H1 (cell line): ENCODE results near the gene BTG2. TPM values are rescaled to one million over a fixed set of nuclear protein-coding genes. Genes with fewer than 3 reads are reported as not detected.

Source experiments
- BCL11A ChIP-seq, 2 experiments: IDR thresholded peaks; one replicate each; pipeline ENCODE4 v1.6.1; 2011; ENCODE audit warnings: low read depth in 2 of 2, low read length in 2 of 2, mild to moderate bottlenecking in 2 of 2
- EP300 ChIP-seq, 2 experiments: IDR thresholded peaks; 1 replicate in 1 of 2; 2 replicates in 1 of 2; pipeline ENCODE4 v1.6.1; 2011 to 2012; ENCODE audit warnings: low read depth in 2 of 2, low read length in 2 of 2, mild to moderate bottlenecking in 2 of 2, borderline replicate concordance in 1 of 2, inconsistent platforms in 1 of 2, moderate library complexity in 1 of 2
- GTF2F1 ChIP-seq: IDR thresholded peaks from 2 replicates; pipeline ENCODE4 v1.6.1; 2012; ENCODE audit warnings: low read depth, low read length, improper control_type of control experiment, borderline replicate concordance
- polyA plus RNA-seq, 7 experiments: library from polyadenylated mRNA; depleted of rRNA in 3 of 7; stranded (reverse) in 5 of 7; unstranded in 2 of 7; fragments of >200 nt in 5 of 7; fragments of 200-250 nt in 2 of 7; gene quantifications; 1 replicate in 5 of 7; 2 replicates in 1 of 7; 4 replicates in 1 of 7; pipeline versions ENCODE4 v1.2.1 to v1.2.3, GENCODE V29; 2011 to 2013; ENCODE audit warnings: missing spikeins in 2 of 7, mixed read lengths in 2 of 7
- total RNA-seq: library from RNA; stranded (reverse); fragmentation: NEBNext Ultra II Directional; extraction: Animal tissue kit (Norgen Biotek cat#: 25700); gene quantifications from 2 replicates; pipeline ENCODE4 v1.2.1, GENCODE V29; 2021
- TF ChIP-seq, protein P1 (sequence below): fragments of 300-600 bp; sonication (generic); IDR thresholded peaks from 2 replicates; pipeline ENCODE4 v1.7.1; 2012; ENCODE audit warnings: low read length, moderate library complexity, mild to moderate bottlenecking, inconsistent platforms; ENCODE audit not compliant: insufficient replicate concordance

BTG2 gene
- total and polyA plus RNA-seq, 2 of the 8 experiments (the other 6 are each of a cell fraction or from before 2014, with no cell fraction given): 4.8 to 11.0 TPM

DNA sequence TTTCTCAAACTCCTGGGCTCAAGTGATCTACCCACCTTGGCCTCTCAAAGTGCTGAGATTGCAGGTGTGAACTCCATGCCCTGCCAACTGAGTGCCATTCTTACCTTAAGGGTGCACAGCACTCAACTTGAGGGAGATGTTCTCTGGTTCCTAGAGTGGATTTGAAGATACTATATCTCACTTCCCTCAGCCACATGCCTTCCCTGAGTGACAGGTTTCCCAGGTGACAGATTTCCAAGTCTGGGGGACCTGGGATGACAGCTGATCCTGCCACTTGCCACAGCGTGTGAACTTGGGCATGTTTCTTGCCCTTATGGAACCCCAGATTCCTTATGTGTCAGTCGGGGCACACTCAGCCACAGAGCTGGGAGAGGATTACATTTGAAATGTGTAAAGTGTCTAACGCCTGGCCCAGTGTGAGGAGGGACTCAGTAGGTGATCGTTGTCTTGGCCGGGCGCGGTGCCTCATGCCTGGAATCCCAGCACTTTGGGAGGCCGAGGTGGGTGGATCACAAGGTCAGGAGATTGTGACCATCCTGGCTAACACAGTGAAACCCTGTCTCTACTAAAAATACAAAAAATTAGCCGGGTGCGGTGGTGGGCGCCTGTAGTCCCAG lies 29.6 kb upstream of the BTG2 start (continued):
- TF ChIP-seq, protein P1, sequence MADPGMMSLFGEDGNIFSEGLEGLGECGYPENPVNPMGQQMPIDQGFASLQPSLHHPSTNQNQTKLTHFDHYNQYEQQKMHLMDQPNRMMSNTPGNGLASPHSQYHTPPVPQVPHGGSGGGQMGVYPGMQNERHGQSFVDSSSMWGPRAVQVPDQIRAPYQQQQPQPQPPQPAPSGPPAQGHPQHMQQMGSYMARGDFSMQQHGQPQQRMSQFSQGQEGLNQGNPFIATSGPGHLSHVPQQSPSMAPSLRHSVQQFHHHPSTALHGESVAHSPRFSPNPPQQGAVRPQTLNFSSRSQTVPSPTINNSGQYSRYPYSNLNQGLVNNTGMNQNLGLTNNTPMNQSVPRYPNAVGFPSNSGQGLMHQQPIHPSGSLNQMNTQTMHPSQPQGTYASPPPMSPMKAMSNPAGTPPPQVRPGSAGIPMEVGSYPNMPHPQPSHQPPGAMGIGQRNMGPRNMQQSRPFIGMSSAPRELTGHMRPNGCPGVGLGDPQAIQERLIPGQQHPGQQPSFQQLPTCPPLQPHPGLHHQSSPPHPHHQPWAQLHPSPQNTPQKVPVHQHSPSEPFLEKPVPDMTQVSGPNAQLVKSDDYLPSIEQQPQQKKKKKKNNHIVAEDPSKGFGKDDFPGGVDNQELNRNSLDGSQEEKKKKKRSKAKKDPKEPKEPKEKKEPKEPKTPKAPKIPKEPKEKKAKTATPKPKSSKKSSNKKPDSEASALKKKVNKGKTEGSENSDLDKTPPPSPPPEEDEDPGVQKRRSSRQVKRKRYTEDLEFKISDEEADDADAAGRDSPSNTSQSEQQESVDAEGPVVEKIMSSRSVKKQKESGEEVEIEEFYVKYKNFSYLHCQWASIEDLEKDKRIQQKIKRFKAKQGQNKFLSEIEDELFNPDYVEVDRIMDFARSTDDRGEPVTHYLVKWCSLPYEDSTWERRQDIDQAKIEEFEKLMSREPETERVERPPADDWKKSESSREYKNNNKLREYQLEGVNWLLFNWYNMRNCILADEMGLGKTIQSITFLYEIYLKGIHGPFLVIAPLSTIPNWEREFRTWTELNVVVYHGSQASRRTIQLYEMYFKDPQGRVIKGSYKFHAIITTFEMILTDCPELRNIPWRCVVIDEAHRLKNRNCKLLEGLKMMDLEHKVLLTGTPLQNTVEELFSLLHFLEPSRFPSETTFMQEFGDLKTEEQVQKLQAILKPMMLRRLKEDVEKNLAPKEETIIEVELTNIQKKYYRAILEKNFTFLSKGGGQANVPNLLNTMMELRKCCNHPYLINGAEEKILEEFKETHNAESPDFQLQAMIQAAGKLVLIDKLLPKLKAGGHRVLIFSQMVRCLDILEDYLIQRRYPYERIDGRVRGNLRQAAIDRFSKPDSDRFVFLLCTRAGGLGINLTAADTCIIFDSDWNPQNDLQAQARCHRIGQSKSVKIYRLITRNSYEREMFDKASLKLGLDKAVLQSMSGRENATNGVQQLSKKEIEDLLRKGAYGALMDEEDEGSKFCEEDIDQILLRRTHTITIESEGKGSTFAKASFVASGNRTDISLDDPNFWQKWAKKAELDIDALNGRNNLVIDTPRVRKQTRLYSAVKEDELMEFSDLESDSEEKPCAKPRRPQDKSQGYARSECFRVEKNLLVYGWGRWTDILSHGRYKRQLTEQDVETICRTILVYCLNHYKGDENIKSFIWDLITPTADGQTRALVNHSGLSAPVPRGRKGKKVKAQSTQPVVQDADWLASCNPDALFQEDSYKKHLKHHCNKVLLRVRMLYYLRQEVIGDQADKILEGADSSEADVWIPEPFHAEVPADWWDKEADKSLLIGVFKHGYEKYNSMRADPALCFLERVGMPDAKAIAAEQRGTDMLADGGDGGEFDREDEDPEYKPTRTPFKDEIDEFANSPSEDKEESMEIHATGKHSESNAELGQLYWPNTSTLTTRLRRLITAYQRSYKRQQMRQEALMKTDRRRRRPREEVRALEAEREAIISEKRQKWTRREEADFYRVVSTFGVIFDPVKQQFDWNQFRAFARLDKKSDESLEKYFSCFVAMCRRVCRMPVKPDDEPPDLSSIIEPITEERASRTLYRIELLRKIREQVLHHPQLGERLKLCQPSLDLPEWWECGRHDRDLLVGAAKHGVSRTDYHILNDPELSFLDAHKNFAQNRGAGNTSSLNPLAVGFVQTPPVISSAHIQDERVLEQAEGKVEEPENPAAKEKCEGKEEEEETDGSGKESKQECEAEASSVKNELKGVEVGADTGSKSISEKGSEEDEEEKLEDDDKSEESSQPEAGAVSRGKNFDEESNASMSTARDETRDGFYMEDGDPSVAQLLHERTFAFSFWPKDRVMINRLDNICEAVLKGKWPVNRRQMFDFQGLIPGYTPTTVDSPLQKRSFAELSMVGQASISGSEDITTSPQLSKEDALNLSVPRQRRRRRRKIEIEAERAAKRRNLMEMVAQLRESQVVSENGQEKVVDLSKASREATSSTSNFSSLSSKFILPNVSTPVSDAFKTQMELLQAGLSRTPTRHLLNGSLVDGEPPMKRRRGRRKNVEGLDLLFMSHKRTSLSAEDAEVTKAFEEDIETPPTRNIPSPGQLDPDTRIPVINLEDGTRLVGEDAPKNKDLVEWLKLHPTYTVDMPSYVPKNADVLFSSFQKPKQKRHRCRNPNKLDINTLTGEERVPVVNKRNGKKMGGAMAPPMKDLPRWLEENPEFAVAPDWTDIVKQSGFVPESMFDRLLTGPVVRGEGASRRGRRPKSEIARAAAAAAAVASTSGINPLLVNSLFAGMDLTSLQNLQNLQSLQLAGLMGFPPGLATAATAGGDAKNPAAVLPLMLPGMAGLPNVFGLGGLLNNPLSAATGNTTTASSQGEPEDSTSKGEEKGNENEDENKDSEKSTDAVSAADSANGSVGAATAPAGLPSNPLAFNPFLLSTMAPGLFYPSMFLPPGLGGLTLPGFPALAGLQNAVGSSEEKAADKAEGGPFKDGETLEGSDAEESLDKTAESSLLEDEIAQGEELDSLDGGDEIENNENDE: no peak
- TF ChIP-seq GTF2F1: no peak
- no peak for TF ChIP-seq EP300 (IDR thresholded peaks at IDR 0.05; ENCODE audit: borderline replicate concordance in 1 of 2, low read depth in 2 of 2, low read length in 2 of 2)
- TF ChIP-seq BCL11A (IDR thresholded peaks at IDR 0.05; ENCODE audit: low read depth in 2 of 2, low read length in 2 of 2): no peak
